Measurements from ENCODE around the gene RHOT2. TPM values are rescaled to one million over a fixed set of nuclear protein-coding genes. Genes with fewer than 3 reads are reported as not detected.

The RHOT2 gene
- total RNA-seq, 1 experiment from 2014 or later, result 98.5 TPM

- no peaks in the 10 kb centered on the region for H3K9me3 ChIP-seq (ENCODE audit: control insufficient read depth in 1 of 2, insufficient read depth in 1 of 2, low read depth in 1 of 2, low read length in 2 of 2)
- H3K4me1 ChIP-seq (ENCODE audit: control insufficient read depth in 1 of 2, insufficient read depth in 2 of 2, low read length in 2 of 2), result peaks cover 2 to 21% of the 10 kb centered on the region in 2 experiments; a peak in 3 of 4 replicates
- no peak for DNase-seq (ENCODE audit: low read depth, low spot score)
- H3K4me2 ChIP-seq (ENCODE audit: low read length), result no peak overlapping the region
- ChIA-PET RAD21 (ENCODE audit: low non-redundant PET in 1 of 2, low total read pairs in 2 of 2, uncharacterized antibody in 2 of 2, unreplicated experiment in 2 of 2) (no interaction called here), CTCF (no interaction called here), POLR2A (no interaction called here)
- no peaks in the 10 kb centered on the region for H3K9me2 ChIP-seq (ENCODE audit: insufficient read depth)
- no peak for ATAC-seq
- BruUV-seq (replicated peaks), result no TSS peak
- H3K4me3 ChIP-seq (replicated peaks in 1 of 2; ENCODE audit: low read depth in 1 of 2, low read length in 2 of 2), result no peak overlapping the region
- no peak overlapping the region for H3K27ac ChIP-seq (ENCODE audit: low read depth, low read length)
- H3K9ac ChIP-seq (ENCODE audit: low read length), result no peak overlapping the region
- H2AFZ ChIP-seq (ENCODE audit: low read depth, low read length, poor library complexity, severe bottlenecking), result no peak overlapping the region
- peaks cover 0 to 14% of the 10 kb centered on the region in 2 experiments; a peak in 3 of 4 replicates for H3K36me3 ChIP-seq (ENCODE audit: control insufficient read depth in 1 of 2, insufficient read depth in 2 of 2, low read length in 2 of 2)
- no peaks in the 10 kb centered on the region for H3K27me3 ChIP-seq (ENCODE audit: insufficient read depth, low read length)
- H4K20me1 ChIP-seq (ENCODE audit: insufficient read depth), result no peaks in the 10 kb centered on the region
- H3K79me2 ChIP-seq (ENCODE audit: insufficient read depth, low read length), result peaks cover 14% of the 10 kb centered on the region
- intact Hi-C loops (cut with micrococcal nuclease), result no loop called here
- TF ChIP-seq EZH2phosphoT487 (IDR thresholded peaks at IDR 0.05; ENCODE audit: borderline replicate concordance) (no peak), ATF3 (IDR thresholded peaks at IDR 0.05) (no peak), ZBTB33 (IDR thresholded peaks at IDR 0.05; ENCODE audit: extremely low read depth, insufficient replicate concordance, low read length) (no peak), SRF (IDR thresholded peaks at IDR 0.05; ENCODE audit: low read depth) (no peak), REST (IDR thresholded peaks at IDR 0.05; ENCODE audit: low read depth) (no peak), POLR2A (IDR thresholded peaks at IDR 0.05; ENCODE audit: borderline replicate concordance, extremely low read depth, insufficient read depth, insufficient read length) (no peak), CBX3 (IDR thresholded peaks at IDR 0.05; ENCODE audit: low read depth) (no peak), SIN3A (IDR thresholded peaks at IDR 0.05; ENCODE audit: low read depth) (no peak), ZFX (IDR thresholded peaks at IDR 0.05) (no peak), POLR2AphosphoS5 (IDR thresholded peaks at IDR 0.05; ENCODE audit: low read depth, low read length) (no peak), ZNF274 (IDR thresholded peaks at IDR 0.05; ENCODE audit: low read depth, low read length) (no peak), MAX (IDR thresholded peaks at IDR 0.05) (no peak), EZH2 (IDR thresholded peaks at IDR 0.05) (no peak), ELF1 (IDR thresholded peaks at IDR 0.05; ENCODE audit: borderline replicate concordance, low read depth) (no peak), EGR1 (IDR thresholded peaks at IDR 0.05; ENCODE audit: low read depth) (no peak), JUND (IDR thresholded peaks at IDR 0.05) (no peak), SP1 (IDR thresholded peaks at IDR 0.05; ENCODE audit: low read depth) (no peak), CTCF (IDR thresholded peaks at IDR 0.05 in 2 of 3, conservative IDR thresholded peaks at IDR 0.05 in 1 of 3; ENCODE audit: borderline replicate concordance in 1 of 3, insufficient read depth in 1 of 3, low read depth in 2 of 3, low read length in 2 of 3) (no peak)
Observed at GRCh38 chr16:676913-677312, 9.0 kb downstream of the RHOT2 start.

Measured in HCT116 (cell line).